Fibroblast of mammary gland (primary cell): ENCODE data around the gene C1orf115.

Experiments
- DNase-seq: peaks from one replicate; pipeline ENCODE4 v3.0.0-alpha.2; 2010; ENCODE audit warnings: low read depth
- H3K4me3 ChIP-seq: 2 replicates; pipeline ENCODE4 v1.5.1; 2011; ENCODE audit warnings: low read depth, mild to moderate bottlenecking, low read length, moderate library complexity; ENCODE audit not compliant: control insufficient read depth
- CTCF ChIP-seq: conservative IDR thresholded peaks from 2 replicates; pipeline ENCODE4 v1.5.1; 2011; ENCODE audit warnings: low read depth, low read length, inconsistent platforms; ENCODE audit not compliant: control insufficient read depth, insufficient read depth

The C1orf115 gene

GRCh38 chr1:220746851-220747250 lies 56.7 kb downstream of the C1orf115 start:
- DNase-seq: no peak
- H3K4me3 ChIP-seq: no peak overlapping the region
- no peak for TF ChIP-seq CTCF

GRCh38 chr1:220747437-220748088 lies 57.4 kb downstream of the C1orf115 start:
- H3K4me3 ChIP-seq: peak overlapping the region; percentile 72
- no peak for DNase-seq
- TF ChIP-seq CTCF: no peak

GRCh38 chr1:220748089-220748934 lies 58.1 kb downstream of the C1orf115 start, which contains the start of gene MTARC2:
MTARC2 (plus strand) TSS chr1:220748322; CDS start chr1:220748532, 210 bp downstream.
- DNase-seq: peak; percentile 73
- TF ChIP-seq CTCF: no peak
- H3K4me3 ChIP-seq: peak within 1 kb of the TSS; percentile 72
